CD14-positive monocyte (primary cell): Measurements from ENCODE around the gene NRSN2. TPM values are rescaled to one million over a fixed set of nuclear protein-coding genes. Genes with fewer than 3 reads are reported as not detected.
"Not testable (repeated sequence)": the region's sequence is repeated elsewhere in the genome, so short reads cannot be mapped to it uniquely, and the experiment has no call there.

Source experiments
- DNase-seq, 3 donors: peaks; one replicate each; pipeline ENCODE4 v3.0.0-alpha.2; 2011 to 2022
- H2AFZ ChIP-seq: 2 replicates; pipeline ENCODE4 v1.6.0; 2012; ENCODE audit warnings: mild to moderate bottlenecking, low read depth, low read length, inconsistent platforms; ENCODE audit not compliant: insufficient read depth, poor library complexity, severe bottlenecking
- H3K27ac ChIP-seq, 2 donors: 1 replicate in 1 of 2; 2 replicates in 1 of 2; pipeline ENCODE4 v1.5.1; 2012 to 2013; ENCODE audit warnings: low read length in 2 of 2, control low read depth in 1 of 2, inconsistent platforms in 1 of 2, low read depth in 1 of 2, mild to moderate bottlenecking in 1 of 2
- H3K27me3 ChIP-seq, 2 donors: one replicate each; pipeline versions ENCODE4 v1.6.0 to v1.6.1; 2011 to 2013; ENCODE audit warnings: low read length in 2 of 2; ENCODE audit not compliant: control insufficient read depth in 2 of 2, insufficient read depth in 2 of 2
- H3K36me3 ChIP-seq, 2 donors: replicated peaks in 1 of 2; 1 replicate in 1 of 2; 2 replicates in 1 of 2; pipeline versions ENCODE4 v1.5.1 to v1.6.1; 2012 to 2013; ENCODE audit warnings: low read length in 2 of 2, control low read depth in 1 of 2, inconsistent platforms in 1 of 2, mild to moderate bottlenecking in 1 of 2; ENCODE audit not compliant: insufficient read depth in 2 of 2, control insufficient read depth in 1 of 2
- H3K4me1 ChIP-seq, 2 donors: 1 replicate in 1 of 2; 2 replicates in 1 of 2; pipeline versions ENCODE4 v1.5.1 to v1.6.1; 2012 to 2013; ENCODE audit warnings: low read length in 2 of 2, control low read depth in 1 of 2, inconsistent platforms in 1 of 2, mild to moderate bottlenecking in 1 of 2, moderate library complexity in 1 of 2; ENCODE audit not compliant: insufficient read depth in 2 of 2, control insufficient read depth in 1 of 2
- H3K4me2 ChIP-seq: replicated peaks from 2 replicates; pipeline ENCODE3; 2012; ENCODE audit warnings: low read length, moderate library complexity, mild to moderate bottlenecking; ENCODE audit not compliant: poor library complexity, severe bottlenecking; ENCODE audit errors: extremely low read depth
- H3K4me3 ChIP-seq, 3 experiments: fragments of 200-600 bp in 1 of 3; sonication (generic) in 1 of 3; replicated peaks in 1 of 3; 1 replicate in 2 of 3; 2 replicates in 1 of 3; pipeline ENCODE4 v1.5.1; 2011 to 2013; ENCODE audit warnings: low read length in 3 of 3, mild to moderate bottlenecking in 3 of 3, control low read depth in 2 of 3, low read depth in 2 of 3, inconsistent platforms in 1 of 3, moderate library complexity in 1 of 3
- H3K79me2 ChIP-seq: 2 replicates; pipeline ENCODE4 v1.6.0; 2012; ENCODE audit warnings: mild to moderate bottlenecking, control low read depth, inconsistent platforms, low read length, moderate library complexity; ENCODE audit not compliant: insufficient read depth
- H3K9ac ChIP-seq: 2 replicates; pipeline ENCODE4 v1.6.0; 2017; ENCODE audit warnings: low read length, mild to moderate bottlenecking; ENCODE audit not compliant: insufficient read depth, poor library complexity, severe bottlenecking
- H3K9me3 ChIP-seq, 2 donors: replicated peaks in 1 of 2; 1 replicate in 1 of 2; 2 replicates in 1 of 2; pipeline versions ENCODE4 v1.5.1 to v1.6.1; 2012 to 2013; ENCODE audit warnings: low read length in 2 of 2, control low read depth in 1 of 2; ENCODE audit not compliant: control insufficient read depth in 1 of 2, insufficient read depth in 1 of 2
- H4K20me1 ChIP-seq: 2 replicates; pipeline ENCODE4 v1.6.0; 2012; ENCODE audit warnings: mild to moderate bottlenecking, low read length, control low read depth, moderate library complexity; ENCODE audit not compliant: insufficient read depth
- H3K27ac Mint-ChIP-seq, 7 donors: one replicate each; pipeline ENCODE4 v1.8.0; 2020; ENCODE audit warnings: mild to moderate bottlenecking in 7 of 7, mixed read lengths in 7 of 7, moderate library complexity in 6 of 7, inconsistent platforms in 2 of 7
- H3K27me3 Mint-ChIP-seq, 3 donors: one replicate each; pipeline ENCODE4 v1.8.0; 2021 to 2022; ENCODE audit warnings: low read depth in 3 of 3, mild to moderate bottlenecking in 3 of 3, mixed read lengths in 3 of 3, moderate library complexity in 3 of 3, inconsistent platforms in 1 of 3
- H3K36me3 Mint-ChIP-seq, 2 donors: one replicate each; pipeline ENCODE4 v1.8.0; 2020; ENCODE audit warnings: mixed read lengths in 2 of 2, inconsistent platforms in 1 of 2, mild to moderate bottlenecking in 1 of 2
- H3K4me1 Mint-ChIP-seq: one replicate; pipeline ENCODE4 v1.8.0; 2020; ENCODE audit warnings: mild to moderate bottlenecking, mixed read lengths
- H3K4me3 Mint-ChIP-seq, 2 donors: one replicate each; pipeline ENCODE4 v1.8.0; 2020; ENCODE audit warnings: mild to moderate bottlenecking in 2 of 2, mixed read lengths in 2 of 2, moderate library complexity in 1 of 2
- H3K9me3 Mint-ChIP-seq, 7 donors: one replicate each; pipeline ENCODE4 v1.8.0; 2020 to 2022; ENCODE audit warnings: mixed read lengths in 7 of 7, mild to moderate bottlenecking in 6 of 7, moderate library complexity in 6 of 7, inconsistent platforms in 2 of 7
- whole genome bisulfite sequencing: methylation state at CpG from one replicate; pipeline ENCODE4 v1.1.5; 2013; ENCODE audit warnings: missing lambda C conversion rate; ENCODE audit not compliant: insufficient coverage; 5-methylcytosine and 5-hydroxymethylcytosine counted together
- intact Hi-C, 2 donors: fragments of 100-400 bp; cut with micrococcal nuclease; formaldehyde crosslinking; loops; one replicate each; pipeline versions ENCODE4 v1.15.0 to v1.15.1; 2023
- polyA plus RNA-seq, 3 donors: library from polyadenylated mRNA; depleted of rRNA in 1 of 3; unstranded in 2 of 3; stranded (reverse) in 1 of 3; fragments of 300-500 nt in 2 of 3; fragments of >200 nt in 1 of 3; fragmentation: Illumina TruSeq in 2 of 3; gene quantifications; 1 replicate in 2 of 3; 2 replicates in 1 of 3; pipeline ENCODE4 v1.2.3, GENCODE V29; 2012 to 2021
- TF ChIP-seq, protein P1 (sequence below): fragments of 200-600 bp; IDR thresholded peaks from one replicate; pipeline ENCODE4 v1.8.0; 2022; ENCODE audit warnings: antibody characterized with exemption, mild to moderate bottlenecking

The NRSN2 gene
- polyA plus RNA-seq, 3 donors, result 0.09 to 0.73 (median 0.56) TPM

GRCh38 chr20:330233-331149 is 16.4 kb upstream of the NRSN2 start:
- H3K9me3 Mint-ChIP-seq, result peaks cover 0 to 6% (median 0%) of the 10 kb centered on the region in 7 donors
- Histone ChIP-seq H3K27ac (no peak overlapping the region), H3K9ac (no peak overlapping the region), H3K36me3 (no peaks in the 10 kb centered on the region), H4K20me1 (no peaks in the 10 kb centered on the region), H3K79me2 (no peaks in the 10 kb centered on the region), H3K4me1 (peaks cover 26 to 35% of the 10 kb centered on the region in 2 donors), H3K4me2 (no peak overlapping the region), H3K4me3 (no peak overlapping the region), H2AFZ (no peak overlapping the region), H3K9me3 (no peaks in the 10 kb centered on the region), H3K27me3 (peaks cover 4 to 13% of the 10 kb centered on the region in 2 donors)
- no peaks in the 10 kb centered on the region for H3K36me3 Mint-ChIP-seq
- TF ChIP-seq, protein P1, sequence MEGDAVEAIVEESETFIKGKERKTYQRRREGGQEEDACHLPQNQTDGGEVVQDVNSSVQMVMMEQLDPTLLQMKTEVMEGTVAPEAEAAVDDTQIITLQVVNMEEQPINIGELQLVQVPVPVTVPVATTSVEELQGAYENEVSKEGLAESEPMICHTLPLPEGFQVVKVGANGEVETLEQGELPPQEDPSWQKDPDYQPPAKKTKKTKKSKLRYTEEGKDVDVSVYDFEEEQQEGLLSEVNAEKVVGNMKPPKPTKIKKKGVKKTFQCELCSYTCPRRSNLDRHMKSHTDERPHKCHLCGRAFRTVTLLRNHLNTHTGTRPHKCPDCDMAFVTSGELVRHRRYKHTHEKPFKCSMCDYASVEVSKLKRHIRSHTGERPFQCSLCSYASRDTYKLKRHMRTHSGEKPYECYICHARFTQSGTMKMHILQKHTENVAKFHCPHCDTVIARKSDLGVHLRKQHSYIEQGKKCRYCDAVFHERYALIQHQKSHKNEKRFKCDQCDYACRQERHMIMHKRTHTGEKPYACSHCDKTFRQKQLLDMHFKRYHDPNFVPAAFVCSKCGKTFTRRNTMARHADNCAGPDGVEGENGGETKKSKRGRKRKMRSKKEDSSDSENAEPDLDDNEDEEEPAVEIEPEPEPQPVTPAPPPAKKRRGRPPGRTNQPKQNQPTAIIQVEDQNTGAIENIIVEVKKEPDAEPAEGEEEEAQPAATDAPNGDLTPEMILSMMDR, result peak; percentile 94
- peak overlapping the region in 1 of 2 donors; percentile 42 for H3K4me3 Mint-ChIP-seq
- peak; percentile 68 to 83 (median 79) for DNase-seq
- peaks cover 7 to 21% (median 18%) of the 10 kb centered on the region in 3 donors for H3K27me3 Mint-ChIP-seq
- WGBS, result 48% methylated on average over 14 of the region's 16 CpGs
- intact Hi-C loops, result no loop called here
- H3K4me1 Mint-ChIP-seq, result peaks cover 37% of the 10 kb centered on the region
- H3K27ac Mint-ChIP-seq, result peak overlapping the region in 4 of 7 donors; percentile 26 to 81 (median 42)

DNA sequence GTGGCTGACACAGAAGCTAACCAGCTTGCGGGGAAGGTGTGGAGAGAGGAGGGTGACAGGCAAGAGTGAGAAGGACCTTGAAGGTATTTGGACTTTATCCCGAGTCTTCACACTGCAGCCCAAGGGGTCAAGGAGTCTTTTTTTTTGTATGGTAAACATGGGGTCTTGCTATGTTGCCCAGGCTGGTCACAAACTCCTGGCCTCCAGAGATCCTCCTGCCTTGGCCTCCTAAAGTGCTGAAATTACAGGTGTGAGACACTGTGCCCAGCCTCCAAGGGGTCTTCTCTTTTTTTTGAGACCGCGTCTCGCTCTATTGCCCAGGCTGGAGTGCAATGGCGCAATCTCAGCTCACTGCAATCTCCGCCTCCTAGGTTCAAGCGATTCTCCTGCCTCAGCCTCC is 12.3 kb upstream of the NRSN2 start:
- no peak overlapping the region for H2AFZ ChIP-seq
- TF ChIP-seq, protein P1, result no peak
- no peak overlapping the region for H3K4me3 Mint-ChIP-seq
- no peak for DNase-seq
- no peak overlapping the region for H3K27ac Mint-ChIP-seq
- no peak overlapping the region for H3K4me3 ChIP-seq
- intact Hi-C loops, result no loop called here
- no peaks in the 10 kb centered on the region for H3K9me3 ChIP-seq
- H3K36me3 ChIP-seq, result no peaks in the 10 kb centered on the region
- no peak overlapping the region for H3K4me2 ChIP-seq
- peaks cover 32% of the 10 kb centered on the region for H3K4me1 Mint-ChIP-seq
- peaks cover 15 to 27% of the 10 kb centered on the region in 2 donors for H3K4me1 ChIP-seq
- H3K9ac ChIP-seq, result no peak overlapping the region
- H4K20me1 ChIP-seq, result no peaks in the 10 kb centered on the region
- H3K36me3 Mint-ChIP-seq, result no peaks in the 10 kb centered on the region
- no peak overlapping the region for H3K27ac ChIP-seq
- H3K27me3 ChIP-seq, result no peaks in the 10 kb centered on the region
- no peaks in the 10 kb centered on the region for H3K27me3 Mint-ChIP-seq
- no peaks in the 10 kb centered on the region for H3K79me2 ChIP-seq
- 100% methylated on average over 4 of the region's 8 CpGs for WGBS
- H3K9me3 Mint-ChIP-seq, result peaks cover 0 to 6% (median 5%) of the 10 kb centered on the region in 7 donors

- WGBS, result 100% methylated on average over 1 of the region's 1 CpG
- H2AFZ ChIP-seq, H3K9ac ChIP-seq, H3K27me3 ChIP-seq, H3K27ac ChIP-seq, H3K9me3 ChIP-seq, intact Hi-C loops, H4K20me1 ChIP-seq, DNase-seq, H3K36me3 Mint-ChIP-seq, H3K4me2 ChIP-seq, H3K4me3 ChIP-seq, H3K79me2 ChIP-seq, H3K27me3 Mint-ChIP-seq, H3K36me3 ChIP-seq, H3K9me3 Mint-ChIP-seq, H3K4me3 Mint-ChIP-seq: not testable (repeated sequence)
- Mint-ChIP-seq H3K4me1 (peaks cover 22% of the 10 kb centered on the region), H3K27ac (peak overlapping the region in 2 of 7 donors; percentile 19 to 60)
- H3K4me1 ChIP-seq, result peaks cover 6 to 16% of the 10 kb centered on the region in 2 donors
Measured at GRCh38 chr20:336040-336439, 10.9 kb upstream of the NRSN2 start.
